Thyroid gland (tissue), 4 donors: ENCODE measurements around the gene TNS3. TPM values are rescaled to one million over a fixed set of nuclear protein-coding genes. Genes with fewer than 3 reads are reported as not detected.

Experiments
- DNase-seq, 2 donors: peaks; one replicate each; pipeline ENCODE4 v3.0.0-alpha.2; 2019
- H3K27ac ChIP-seq, 3 donors: fragments of 200-600 bp; sonication (generic); 1 replicate in 2 of 3; 2 replicates in 1 of 3; pipeline ENCODE4 v1.5.1; 2016 to 2019; ENCODE audit warnings: mild to moderate bottlenecking in 1 of 3, moderate library complexity in 1 of 3
- H3K27me3 ChIP-seq: fragments of 200-600 bp; sonication (generic); one replicate; pipeline ENCODE4 v1.5.1; 2019
- H3K36me3 ChIP-seq, 2 donors: fragments of 200-600 bp; sonication (generic); one replicate each; pipeline ENCODE4 v1.5.1; 2016 to 2019
- H3K4me1 ChIP-seq, 2 donors: fragments of 200-600 bp; sonication (generic); one replicate each; pipeline ENCODE4 v1.5.1; 2017 to 2019
- H3K4me3 ChIP-seq, 3 donors: fragments of 200-600 bp; sonication (generic); replicated peaks in 1 of 3; 1 replicate in 2 of 3; 2 replicates in 1 of 3; pipeline ENCODE4 v1.5.1; 2016; ENCODE audit warnings: mild to moderate bottlenecking in 1 of 3
- H3K9me3 ChIP-seq: fragments of 200-600 bp; sonication (generic); one replicate; pipeline ENCODE4 v1.5.1; 2017
- CTCF ChIP-seq, 6 experiments: fragments of 200-600 bp in 3 of 6; fragments of 450-650 bp in 3 of 6; sonication (generic) in 3 of 6; IDR thresholded peaks; one replicate each; pipeline ENCODE4 v1.5.1; 2016 to 2019; ENCODE audit warnings: antibody characterized with exemption in 6 of 6, mild to moderate bottlenecking in 2 of 6, inconsistent platforms in 1 of 6, moderate library complexity in 1 of 6
- POLR2A ChIP-seq, 2 donors: fragments of 450-650 bp; IDR thresholded peaks; one replicate each; pipeline ENCODE4 v1.6.1; 2017; ENCODE audit warnings: antibody characterized with exemption in 2 of 2, mild to moderate bottlenecking in 2 of 2, moderate library complexity in 1 of 2
- WGBS, 2 donors: methylation state at CpG; one replicate each; pipeline ENCODE4 v1.1.5; 2017; 5-methylcytosine and 5-hydroxymethylcytosine counted together
- intact Hi-C: fragments of 100-400 bp; cut with DNase I; formaldehyde crosslinking; loops from one replicate; pipeline ENCODE4 v1.15.1; 2023
- total RNA-seq, 4 donors: library from RNA; depleted of rRNA; stranded (reverse); fragments of >200 nt; gene quantifications; one replicate each; pipeline ENCODE4 v1.2.3, GENCODE V29; 2016

TNS3 gene
- total RNA-seq, 4 donors from 2014 or later = 65.8 to 93.0 (median 80.7) TPM

GRCh38 chr7:47432671-47433563 lies 149.0 kb downstream of the TNS3 start:
- H3K36me3 ChIP-seq = peaks cover 3 to 8% of the 10 kb centered on the region in 2 donors
- DNase-seq = no peak
- H3K4me3 ChIP-seq = no peak overlapping the region
- WGBS, 2 donors = 88 to 94% methylated on average over 17 of the region's 17 CpGs
- H3K27me3 ChIP-seq = no peaks in the 10 kb centered on the region
- intact Hi-C loops = loop anchor here (10.0 kb wide), 1 partner anchor 168 kb away; no protein-coding TSS in a partner anchor
- H3K27ac ChIP-seq = no peak overlapping the region
- no peaks in the 10 kb centered on the region for H3K9me3 ChIP-seq
- H3K4me1 ChIP-seq = no peaks in the 10 kb centered on the region
- TF ChIP-seq POLR2A (IDR thresholded peaks at IDR 0.05) = no peak

- Histone ChIP-seq H3K27ac (no peak overlapping the region), H3K9me3 (no peaks in the 10 kb centered on the region), H3K36me3 (peaks cover 3 to 8% of the 10 kb centered on the region in 2 donors), H3K4me3 (no peak overlapping the region), H3K4me1 (no peaks in the 10 kb centered on the region), H3K27me3 (no peaks in the 10 kb centered on the region)
- DNase-seq = no peak
- TF ChIP-seq CTCF (IDR thresholded peaks at IDR 0.05) (no peak), POLR2A (IDR thresholded peaks at IDR 0.05) (no peak)
- WGBS, 2 donors = 88 to 96% methylated on average over 6 of the region's 6 CpGs
- intact Hi-C loops = loop anchor here (10.0 kb wide), 1 partner anchor 166 kb away; no protein-coding TSS in a partner anchor
These were observed 151.5 kb downstream of the TNS3 start for GRCh38 chr7:47430422-47430821.

GRCh38 chr7:47428768-47429472 lies 153.0 kb downstream of the TNS3 start:
- intact Hi-C loops = no loop called here
- H3K27ac ChIP-seq = no peak overlapping the region
- TF ChIP-seq POLR2A (IDR thresholded peaks at IDR 0.05) (no peak), CTCF (IDR thresholded peaks at IDR 0.05) (no peak)
- H3K4me1 ChIP-seq = no peaks in the 10 kb centered on the region
- no peaks in the 10 kb centered on the region for H3K27me3 ChIP-seq
- no peak for DNase-seq
- no peak overlapping the region for H3K4me3 ChIP-seq
- whole genome bisulfite sequencing, 2 donors = 95 to 97% methylated on average over 9 to 10 of the region's 10 CpGs
- no peaks in the 10 kb centered on the region for H3K36me3 ChIP-seq
- no peaks in the 10 kb centered on the region for H3K9me3 ChIP-seq

GRCh38 chr7:47428052-47428767 lies 153.7 kb downstream of the TNS3 start:
- Histone ChIP-seq H3K9me3 (no peaks in the 10 kb centered on the region), H3K27ac (no peak overlapping the region), H3K36me3 (no peaks in the 10 kb centered on the region), H3K4me3 (no peak overlapping the region), H3K4me1 (no peaks in the 10 kb centered on the region), H3K27me3 (no peaks in the 10 kb centered on the region)
- intact Hi-C loops = no loop called here
- no peak for DNase-seq
- TF ChIP-seq CTCF (IDR thresholded peaks at IDR 0.05) = no peak
- TF ChIP-seq POLR2A (IDR thresholded peaks at IDR 0.05) = no peak
- WGBS, 2 donors = 85 to 86% methylated on average over 12 of the region's 12 CpGs

- Histone ChIP-seq H3K4me3 (no peak overlapping the region), H3K9me3 (no peaks in the 10 kb centered on the region), H3K27ac (no peak overlapping the region), H3K4me1 (peaks cover 0 to 10% of the 10 kb centered on the region in 2 donors), H3K36me3 (no peaks in the 10 kb centered on the region), H3K27me3 (no peaks in the 10 kb centered on the region)
- no peak for TF ChIP-seq CTCF (IDR thresholded peaks at IDR 0.05)
- no peak for TF ChIP-seq POLR2A (IDR thresholded peaks at IDR 0.05)
- intact Hi-C loops = no loop called here
- 71 to 76% methylated on average over 6 of the region's 6 CpGs for WGBS, 2 donors
- DNase-seq = no peak
These were observed 154.8 kb downstream of the TNS3 start for GRCh38 chr7:47427051-47427643.
